Kidney glomerular epithelial cell (primary cell): ENCODE measurements around the gene TPST1.
"Not testable (repeated sequence)": the region's sequence is repeated elsewhere in the genome, so short reads cannot be mapped to it uniquely, and the experiment has no call there.

ENCODE experiments used
- DNase-seq: peaks from one replicate; lab custom pipeline; 2025; lab: John Stamatoyannopoulos, UW

TPST1 gene

DNA sequence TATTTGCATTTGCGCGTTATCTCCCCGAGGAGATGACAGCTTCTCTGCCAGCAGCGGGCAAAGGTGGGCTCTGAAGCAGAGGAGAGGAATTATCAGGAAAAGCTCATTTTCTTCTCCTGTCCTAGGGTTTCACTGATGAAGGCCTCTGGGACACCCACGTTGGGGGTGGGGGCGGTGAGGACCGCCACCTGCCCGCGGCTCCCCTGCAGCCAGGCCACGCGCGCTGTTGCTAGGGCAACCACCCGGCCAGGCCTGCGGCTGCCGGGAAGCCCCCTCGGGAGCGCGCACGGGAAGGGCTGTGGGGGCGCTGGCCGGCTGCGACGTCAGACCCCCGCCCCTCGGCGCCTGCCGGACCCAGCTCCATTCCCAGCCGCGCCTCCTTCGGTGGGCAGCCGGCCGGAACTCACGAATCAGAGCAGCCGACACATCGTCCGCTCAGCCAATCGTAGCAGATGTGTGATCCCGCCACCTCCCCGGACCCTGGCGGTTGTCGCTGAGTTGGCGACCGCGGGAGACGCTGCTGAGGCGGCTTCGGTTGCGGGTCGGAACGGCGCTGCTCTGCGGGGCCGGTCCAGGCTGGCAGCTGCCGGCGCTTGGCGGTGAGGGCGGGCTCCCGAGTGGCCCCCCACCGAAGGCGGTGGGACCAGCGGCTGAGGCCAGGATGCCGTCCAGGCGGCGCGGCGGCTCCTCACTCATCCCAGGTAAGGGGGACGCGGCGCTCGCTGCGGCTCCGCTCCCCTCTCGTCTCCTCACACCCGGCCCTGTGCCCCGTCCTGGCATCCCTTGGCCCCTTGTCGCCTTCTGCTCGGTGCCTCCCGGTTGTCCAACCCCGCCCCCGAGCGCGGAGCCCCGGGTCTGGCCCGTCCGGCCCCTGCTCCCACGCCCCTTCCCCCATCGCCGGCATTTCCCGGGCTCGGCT lies at the start of gene TPST1:
TSS of gene TPST1 (plus strand) at position 513 of the 919 bp plus-strand sequence. CDS start 35,092 bp downstream, outside the sequence.
- DNase-seq, result peak; percentile 71

DNA sequence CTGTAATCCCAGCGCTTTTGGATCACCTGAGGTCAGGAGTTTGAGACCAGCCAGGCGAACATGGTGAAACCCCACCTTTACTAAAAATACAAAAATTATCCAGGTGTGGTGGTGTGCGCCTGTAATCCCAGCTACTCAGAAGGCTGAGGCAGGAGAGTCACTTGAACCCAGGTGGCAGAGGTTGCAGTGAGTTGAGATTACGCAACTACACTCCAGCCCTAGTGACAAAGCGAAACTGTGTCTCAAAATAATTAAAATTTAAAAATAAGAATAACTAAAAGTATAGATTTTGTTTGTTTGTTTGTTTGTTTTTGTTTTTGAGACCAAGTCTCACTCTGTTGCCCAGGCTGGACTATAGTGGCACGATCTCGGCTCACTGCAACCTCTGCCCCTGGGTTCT lies 49.1 kb upstream of the TPST1 start:
- DNase-seq, result not testable (repeated sequence)

DNA sequence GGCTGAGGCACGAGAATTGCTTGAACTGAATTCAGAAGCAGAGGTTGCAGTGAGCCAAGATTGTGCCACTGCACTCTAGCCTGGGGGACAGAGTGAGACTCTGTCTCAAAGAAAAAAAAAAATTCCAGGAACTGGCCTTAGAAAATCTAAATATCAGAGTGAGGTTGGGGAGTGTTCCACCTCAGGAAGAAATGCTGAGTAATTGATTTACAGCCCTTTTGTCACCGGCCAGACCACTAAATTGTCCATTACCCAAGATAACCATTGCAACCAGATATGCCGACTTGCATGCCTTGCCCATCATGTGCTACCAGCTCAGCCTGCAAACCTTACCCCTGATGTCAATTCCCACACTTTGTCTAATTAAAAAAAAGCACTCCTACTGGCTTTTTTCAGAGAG lies 48.1 kb upstream of the TPST1 start:
- DNase-seq, result no peak

DNA sequence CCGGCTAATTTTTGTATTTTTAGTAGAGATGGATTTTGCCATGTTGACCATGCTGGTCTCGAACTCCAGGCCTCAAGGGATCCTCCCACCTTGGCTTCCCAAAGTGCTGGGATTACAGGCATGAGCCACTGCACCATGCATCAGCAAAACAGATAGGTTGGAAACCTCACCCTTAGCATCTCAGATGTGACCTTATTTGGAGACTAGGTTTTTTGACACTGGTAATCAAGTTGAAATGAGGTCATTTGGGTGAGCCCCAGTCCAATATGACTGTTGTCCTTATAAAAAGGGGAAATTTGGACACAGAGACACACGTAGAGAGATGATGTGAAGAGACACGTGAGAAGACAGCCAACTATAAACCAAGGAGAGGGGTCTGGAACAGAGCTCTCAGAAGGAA lies 42.5 kb upstream of the TPST1 start:
- no peak for DNase-seq

DNA sequence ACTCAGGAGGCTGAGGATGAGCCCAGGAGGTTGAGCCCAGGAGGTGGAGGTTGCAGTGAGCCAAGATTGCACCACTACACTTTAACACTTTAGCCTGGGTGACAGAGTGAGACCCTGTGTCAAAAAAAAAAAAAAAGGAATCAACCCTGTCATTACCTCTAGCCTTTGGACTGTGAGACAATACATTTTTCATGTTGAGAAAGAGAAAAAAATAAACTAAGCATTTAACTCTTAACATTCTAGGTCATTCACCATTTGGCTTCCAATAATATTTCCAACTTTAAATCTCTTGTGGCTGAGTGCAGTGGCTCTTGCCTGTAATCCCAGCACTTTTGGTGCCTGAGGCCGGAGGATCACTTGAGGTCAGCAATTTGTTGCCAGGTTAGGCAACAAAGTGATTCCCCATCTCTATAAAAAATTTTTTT lies 41.9 kb upstream of the TPST1 start:
- no peak for DNase-seq

DNA sequence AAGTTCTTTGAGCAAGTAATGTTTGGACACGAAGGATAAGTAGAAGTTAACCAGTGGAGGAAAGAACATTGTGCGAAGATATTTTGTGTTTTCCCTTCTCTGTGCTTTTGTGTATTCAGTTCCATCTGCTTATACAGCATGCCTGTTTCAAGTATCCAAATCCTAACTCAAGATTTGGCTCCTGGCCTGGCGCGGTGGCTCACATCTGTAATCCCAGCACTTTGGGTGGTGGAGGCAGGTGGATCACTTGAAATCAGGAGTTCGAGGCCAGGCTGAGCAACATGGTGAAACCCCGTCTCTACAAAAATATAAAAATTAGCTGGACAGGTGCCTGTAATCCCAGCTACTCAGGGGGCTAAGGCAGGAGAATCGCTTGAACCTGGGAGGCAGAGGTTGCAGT lies 40.8 kb upstream of the TPST1 start:
- DNase-seq, result no peak

DNA sequence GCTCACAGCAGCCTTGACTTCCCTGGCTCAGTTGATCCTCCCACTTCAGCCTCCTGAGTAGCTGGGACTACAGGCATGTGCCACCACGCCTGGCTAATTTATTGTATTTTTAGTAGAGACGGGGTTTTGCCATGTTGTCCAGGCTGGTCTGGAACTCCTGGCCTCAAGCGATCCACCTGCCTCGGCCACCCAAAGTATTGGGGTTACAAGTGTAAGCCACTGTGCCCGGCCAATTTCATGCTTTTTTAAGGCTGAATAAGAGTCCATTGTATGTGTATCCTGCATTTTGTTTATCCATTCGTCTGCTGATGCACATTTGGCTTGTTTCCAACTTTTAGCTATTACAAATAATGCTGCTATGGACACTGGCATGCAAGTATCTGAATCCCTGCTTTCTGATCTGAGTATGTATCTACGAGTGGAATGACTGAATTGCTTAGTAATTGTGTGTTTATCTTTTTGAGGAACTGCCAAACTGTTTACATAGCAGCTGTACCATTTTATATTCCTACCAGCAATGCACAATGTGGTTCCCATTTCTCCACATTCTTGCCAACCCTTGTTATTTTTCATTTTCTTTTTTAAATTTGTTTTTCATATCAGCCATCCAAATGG lies 37.3 kb upstream of the TPST1 start:
- DNase-seq, result no peak

DNA sequence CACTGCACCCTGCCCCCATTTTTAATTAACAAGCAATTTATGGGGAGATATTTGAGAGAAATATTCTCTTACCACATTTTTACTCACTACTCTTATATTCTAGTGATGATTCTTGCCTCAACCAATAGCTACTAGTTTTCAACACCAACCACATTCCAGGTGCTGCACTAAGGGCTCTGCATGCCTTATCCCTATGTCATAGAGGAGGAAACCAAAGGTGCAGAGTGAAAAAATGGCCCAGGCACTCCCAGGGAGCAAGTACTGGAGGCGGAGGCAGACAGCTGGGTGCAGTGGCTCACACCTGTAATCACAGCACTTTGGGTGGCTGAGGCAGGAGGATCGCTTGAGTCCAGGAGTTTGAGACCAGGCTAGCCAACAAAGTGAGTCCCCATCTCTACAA lies 35.5 kb upstream of the TPST1 start:
- DNase-seq, result no peak

DNA sequence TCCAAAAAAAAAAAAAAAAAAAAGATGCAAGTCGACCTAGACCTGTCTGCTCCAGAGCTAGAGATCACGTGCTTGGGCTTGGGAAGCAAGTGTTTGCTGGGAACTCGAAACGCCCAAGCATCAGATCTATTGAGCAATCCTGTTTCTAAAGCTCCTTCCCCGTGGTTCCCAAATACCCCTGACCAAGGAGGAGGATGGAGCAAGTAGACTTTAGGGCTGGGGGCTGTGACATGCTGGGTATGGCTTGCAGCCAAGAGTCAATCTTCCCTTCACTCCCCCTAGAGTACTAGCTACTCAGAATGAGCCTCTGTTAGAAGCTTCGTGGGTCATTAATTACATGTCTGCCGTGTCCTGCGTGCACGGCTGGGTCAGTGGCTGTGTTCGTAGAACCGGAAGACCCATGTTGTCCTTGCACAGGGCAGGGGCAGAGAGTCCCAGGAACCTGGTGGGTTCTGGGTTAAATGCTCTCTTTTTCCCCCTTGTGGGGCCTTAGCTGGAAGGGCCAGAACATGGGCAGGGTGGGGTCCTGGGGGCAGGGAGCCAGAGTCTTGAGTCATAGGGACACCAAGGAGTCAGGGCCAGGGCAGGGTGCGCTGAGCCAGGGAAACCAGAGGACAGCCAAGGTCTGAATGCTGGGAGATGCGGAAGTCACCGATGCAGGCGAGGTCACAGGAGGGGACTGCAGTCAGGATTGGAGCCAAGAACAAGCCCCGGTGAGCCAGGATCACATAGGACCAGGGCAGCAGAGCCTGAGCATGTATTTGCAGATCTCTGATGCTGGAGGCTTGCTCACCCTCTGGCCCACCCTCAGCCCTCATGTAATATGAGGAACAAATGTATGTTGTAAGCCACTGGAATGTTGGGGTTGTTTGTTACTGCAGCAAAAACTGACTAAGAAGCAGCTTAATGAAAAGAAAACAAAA lies 34.6 kb upstream of the TPST1 start:
- peak; percentile 43 for DNase-seq

DNA sequence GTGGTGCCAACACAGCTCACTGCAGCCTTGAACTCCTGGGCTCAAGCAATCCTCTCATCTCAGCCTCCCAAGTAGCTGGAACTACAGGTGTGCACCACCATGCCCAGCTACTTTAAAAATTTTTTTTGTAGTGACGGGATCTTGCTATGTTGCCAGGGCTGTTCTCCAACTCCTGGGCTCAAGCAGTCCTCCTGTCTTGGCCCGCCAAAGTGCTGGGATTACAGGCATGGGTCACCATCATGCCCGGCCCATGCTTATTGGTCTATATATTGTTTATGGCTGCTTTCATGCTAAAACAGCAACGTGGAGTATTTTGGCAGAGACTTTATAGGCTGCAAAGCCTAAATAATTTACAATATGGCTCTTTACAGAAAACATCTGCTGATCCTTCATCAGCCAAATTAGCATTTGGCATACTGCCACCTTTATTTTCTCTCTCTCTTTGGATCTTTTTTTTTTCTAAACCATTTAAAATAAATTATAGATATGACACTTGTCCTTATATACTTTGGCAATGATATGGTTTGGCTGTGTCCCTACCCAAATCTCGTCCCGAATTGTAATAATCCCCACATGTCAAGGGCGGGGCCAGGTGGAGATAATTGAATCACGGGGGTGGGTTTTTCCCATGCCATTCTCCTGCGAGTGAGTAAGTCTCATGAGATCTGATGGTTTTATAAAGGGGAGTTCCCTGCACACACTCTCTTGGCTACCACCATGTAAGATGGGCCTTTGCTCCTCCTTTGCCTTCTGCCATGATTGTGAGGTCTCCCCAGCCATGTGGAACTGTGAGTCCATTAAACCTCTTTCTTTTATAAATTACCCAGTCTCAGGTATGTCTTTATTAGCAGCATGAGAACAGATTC lies 32.4 kb upstream of the TPST1 start:
- not testable (repeated sequence) for DNase-seq

DNA sequence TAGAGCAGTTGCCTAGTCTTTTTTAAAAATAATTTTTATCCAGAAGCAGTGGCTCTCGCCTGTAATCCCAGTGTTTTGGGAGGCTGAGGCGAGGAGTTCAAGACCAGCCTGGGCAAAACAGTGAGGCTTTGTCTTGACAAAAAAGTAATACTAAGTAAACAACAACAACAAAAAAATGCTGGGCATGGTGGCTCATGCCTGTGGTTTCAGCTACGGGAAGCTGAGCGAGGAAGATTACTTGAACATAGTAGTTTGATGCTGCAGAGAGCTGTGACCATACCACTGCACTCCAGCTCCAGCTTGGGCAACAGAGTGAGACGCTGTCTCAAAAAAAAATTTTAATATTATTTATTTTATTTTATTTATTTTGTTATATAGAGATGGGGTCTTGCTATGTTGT lies 31.3 kb upstream of the TPST1 start:
- no peak for DNase-seq

DNA sequence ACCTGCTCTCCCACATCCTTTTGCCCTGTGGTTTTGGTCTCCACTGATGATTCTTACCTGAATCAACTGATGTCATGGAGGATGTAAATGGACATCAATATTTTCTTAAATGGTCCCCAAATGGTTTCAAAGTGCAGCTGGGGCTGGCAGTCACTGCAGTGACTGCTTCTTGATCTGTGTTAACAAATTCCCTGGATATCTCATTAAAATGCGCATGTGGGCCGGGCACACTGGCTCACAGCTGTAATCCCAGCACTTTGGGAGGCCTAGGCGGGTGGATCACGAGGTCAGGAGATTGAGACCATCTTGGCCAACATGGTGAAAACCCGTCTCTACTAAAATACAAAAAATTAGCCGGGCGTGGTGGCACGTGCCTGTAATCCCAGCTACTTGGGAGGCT lies 30.1 kb upstream of the TPST1 start:
- not testable (repeated sequence) for DNase-seq

DNA sequence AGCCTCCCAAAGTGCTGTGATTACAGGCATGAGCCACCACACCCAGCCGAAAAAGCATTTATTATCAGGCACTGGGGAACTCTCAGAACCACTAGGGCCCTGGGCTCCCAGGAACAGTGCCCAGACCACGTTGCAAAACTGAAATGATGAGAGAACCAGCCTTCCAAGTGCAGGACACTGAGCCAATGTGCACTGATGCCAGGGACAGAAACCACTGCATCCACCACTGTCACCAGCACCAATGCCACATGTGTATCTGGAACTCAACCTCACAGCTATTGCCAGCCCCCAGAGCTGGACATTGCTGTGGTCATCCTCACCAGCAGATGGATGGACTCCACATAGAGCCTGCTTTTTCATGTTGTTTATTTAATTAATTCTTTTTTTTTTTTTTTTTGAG lies 28.2 kb upstream of the TPST1 start:
- DNase-seq, result no peak

DNA sequence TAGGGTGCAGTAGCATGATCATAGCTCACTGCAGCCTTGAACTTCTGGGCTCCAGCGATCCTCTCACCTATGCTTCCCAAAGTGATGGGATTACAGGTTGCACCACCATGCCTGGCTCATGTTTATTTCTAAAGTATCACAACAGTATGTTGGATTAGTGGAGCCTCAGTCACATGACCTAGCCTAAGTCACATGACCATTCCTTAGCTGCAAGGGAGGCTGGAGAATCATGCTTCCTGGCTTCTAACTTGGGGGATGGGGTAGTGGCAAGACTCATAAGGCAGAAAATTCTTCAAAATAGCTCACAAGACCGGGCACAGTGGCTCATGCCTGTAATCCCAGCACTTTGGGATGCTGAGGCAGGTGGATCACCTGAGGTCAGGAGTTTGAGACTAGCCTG lies 26.9 kb upstream of the TPST1 start:
- DNase-seq, result no peak

DNA sequence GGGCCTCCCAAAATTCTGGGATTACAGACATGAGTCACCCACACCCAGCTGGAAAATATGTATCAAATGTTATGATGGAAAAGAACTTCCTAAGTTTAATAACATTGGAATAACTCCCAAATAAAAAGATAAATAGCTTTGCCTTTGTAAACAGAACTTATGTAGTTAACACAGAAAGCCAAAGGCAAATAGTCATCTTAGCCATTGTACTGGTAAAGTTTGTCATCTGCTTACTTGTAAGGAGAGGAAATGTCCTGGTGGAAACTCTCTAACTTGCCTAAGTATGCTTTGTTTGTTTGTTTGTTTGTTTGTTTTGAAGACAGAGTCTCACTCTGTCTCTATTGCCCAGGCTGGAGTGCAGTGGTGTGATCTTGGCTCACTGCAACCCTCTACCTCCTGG lies 23.8 kb upstream of the TPST1 start:
- no peak for DNase-seq

DNA sequence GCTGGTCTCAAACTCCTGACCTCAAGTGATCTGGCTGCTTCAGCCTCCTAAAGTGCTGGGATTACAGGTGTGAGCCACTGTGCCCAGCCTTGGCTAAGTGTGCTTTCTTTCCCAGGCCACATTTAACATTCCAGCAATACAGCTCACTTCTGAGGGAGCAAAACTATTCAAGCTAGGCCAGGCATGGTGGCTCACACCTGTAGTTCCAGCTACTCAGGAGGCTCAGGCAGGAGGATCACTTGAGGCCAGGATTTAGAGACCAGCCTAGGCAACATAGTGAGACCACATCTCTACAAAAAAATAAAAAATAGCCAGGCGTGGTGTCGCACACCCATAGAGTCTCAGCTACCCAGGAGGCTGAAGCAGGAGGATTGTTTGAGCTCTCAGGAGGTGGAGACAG lies 23.3 kb upstream of the TPST1 start:
- DNase-seq, result no peak

DNA sequence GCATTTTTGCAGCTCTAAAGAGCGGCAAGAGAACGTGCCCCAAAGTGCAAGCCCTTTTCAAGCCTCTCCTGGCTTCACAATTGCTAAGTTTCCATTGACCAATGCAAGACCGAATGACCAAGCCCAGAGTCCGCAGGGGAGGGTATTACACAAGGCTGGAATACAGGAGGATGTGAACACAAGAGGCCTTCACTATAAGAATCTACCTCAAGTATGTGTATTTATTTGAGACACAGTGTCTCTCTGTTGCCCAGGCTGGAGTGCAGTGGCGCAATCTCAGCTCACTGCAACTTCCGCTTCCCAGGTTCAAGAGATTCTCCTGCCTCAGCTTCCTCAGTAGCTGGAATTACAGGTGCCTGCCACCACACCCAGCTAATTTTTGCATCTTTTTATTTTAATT lies 22.2 kb upstream of the TPST1 start:
- DNase-seq, result no peak

DNA sequence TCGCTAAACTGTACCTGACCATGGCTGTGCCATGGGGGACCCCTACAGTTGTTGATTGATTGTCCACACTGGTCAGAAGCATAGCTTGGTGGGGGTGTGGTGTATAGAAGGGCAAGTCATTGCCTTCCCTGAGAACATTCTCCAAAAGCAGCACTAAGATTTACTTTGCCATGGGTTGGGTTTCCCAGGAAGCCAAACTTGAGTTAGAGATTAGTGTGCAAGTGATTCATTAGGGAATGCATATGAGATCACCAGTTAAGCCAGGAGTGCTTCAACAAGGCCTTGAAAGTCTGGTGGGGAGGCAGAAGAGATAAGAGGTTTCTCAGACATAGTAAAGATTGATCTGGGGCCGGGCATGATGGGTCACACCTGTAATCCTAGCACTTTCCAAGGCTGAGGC lies 21.4 kb upstream of the TPST1 start:
- DNase-seq, result peak; percentile 62

DNA sequence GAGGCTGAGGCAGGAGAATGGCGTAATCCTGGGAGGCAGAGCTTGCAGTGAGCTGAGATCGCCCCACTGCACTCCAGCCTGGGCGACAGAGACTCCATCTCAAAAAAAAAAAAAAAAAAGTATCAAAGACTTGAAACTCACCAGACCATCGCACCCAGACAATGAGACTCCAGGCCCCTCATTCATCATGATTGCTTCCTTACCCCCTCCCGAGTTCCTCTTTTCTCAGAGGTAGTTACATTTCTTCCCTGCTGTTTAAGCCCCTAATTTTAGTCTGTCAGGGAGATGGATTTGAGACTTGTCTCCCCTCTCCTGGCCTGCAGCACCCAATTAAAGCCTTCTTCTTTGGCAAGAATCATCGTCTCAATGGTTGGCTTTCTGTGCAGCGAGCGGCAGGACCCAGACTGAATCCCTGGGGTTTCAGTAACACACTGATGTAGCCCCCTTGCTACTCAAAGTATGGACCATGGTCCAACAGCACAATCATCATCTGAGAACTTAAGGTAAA lies 19.4 kb upstream of the TPST1 start:
- no peak for DNase-seq

DNA sequence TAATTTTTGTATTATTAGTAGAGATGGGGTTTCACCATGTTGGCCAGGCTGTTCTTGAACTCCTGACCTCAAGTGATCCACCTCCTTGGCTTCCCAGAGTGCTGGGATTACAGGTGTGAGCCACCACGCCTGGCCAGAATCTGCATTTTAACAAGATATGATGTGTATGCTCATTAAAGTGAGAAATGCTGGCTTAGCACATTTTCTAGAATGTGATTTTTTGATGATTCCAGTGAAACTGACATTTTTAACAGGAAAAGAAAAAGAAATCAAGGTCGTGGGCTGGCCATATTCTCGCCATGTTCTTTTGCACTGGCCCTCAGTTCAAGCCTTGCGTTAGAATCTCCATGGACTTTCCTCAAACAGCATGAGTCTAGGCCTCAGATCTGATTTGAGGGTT lies 18.1 kb upstream of the TPST1 start:
- no peak for DNase-seq

DNA sequence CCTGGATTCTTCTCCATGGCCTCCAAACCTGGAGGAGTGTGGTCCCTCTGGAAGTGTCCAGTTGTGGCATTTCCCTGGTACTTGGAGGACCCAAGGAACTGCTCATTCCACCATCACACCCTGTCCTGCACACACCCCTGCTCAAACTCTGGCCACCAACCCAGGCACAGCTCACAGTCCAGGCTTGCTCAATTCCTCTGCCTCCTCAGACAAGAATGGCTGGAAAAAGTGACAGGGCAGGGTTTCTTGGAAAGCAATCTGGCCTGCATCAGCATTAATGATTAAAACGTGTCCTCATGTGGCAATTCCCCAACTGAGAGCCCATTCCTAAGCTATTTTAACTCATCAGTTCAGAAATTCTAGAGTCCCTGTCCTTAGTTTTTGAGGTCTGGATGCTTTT lies 17.2 kb upstream of the TPST1 start:
- DNase-seq, result no peak
